T-helper 9 cell (primary cell): ENCODE data around the gene PSMB2.
"Not testable (repeated sequence)": the region's sequence is repeated elsewhere in the genome, so short reads cannot be mapped to it uniquely, and the experiment has no call there.

Experiments used
- DNase-seq: peaks from one replicate; pipeline ENCODE4 v3.0.0-alpha.2; 2020

Gene PSMB2

DNA sequence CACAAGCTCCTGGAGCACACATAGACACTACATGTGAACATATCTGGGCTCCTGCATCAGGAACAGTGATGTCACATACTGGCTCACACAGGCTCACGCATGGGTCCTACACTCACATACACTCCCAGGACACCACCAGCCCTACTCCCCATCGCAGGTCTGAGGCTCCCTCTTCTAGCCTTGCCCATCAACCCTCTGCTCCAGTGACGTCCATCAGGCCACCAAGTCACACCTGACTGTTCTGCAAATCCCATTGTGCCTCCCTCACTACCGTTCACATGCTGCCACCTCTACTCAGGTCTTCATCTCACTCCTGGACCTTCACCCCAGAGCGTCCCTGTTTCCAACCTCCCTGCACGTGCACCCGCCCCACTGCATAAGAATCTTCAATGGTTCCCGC, 50.1 kb downstream of the PSMB2 start:
- DNase-seq: no peak

DNA sequence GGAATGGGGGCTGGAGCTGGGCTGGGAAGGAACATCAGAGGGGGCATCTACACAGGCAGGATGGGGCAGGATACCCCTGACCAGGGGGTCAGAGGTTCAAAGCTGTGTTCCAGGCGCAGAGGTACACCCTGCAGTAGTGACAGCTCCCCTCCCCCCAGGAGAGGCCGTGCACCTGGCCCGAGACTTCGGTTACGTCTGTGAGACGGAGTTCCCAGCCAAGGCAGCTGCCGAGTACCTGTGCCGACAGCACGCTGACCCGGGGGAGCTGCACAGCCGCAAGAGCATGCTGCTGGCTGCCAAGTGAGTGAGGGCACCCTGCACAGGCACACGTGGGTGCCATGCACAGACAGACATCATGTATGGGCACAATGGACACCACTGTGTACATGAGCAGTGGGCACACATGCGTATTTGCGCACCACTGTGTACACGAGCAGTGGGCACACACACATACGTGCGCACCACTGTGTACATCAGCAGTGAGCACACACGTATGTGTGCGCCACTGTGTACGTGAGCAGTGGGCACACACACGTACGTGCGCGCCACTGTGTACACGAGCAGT, 50.8 kb downstream of the PSMB2 start:
- DNase-seq: no peak

DNA sequence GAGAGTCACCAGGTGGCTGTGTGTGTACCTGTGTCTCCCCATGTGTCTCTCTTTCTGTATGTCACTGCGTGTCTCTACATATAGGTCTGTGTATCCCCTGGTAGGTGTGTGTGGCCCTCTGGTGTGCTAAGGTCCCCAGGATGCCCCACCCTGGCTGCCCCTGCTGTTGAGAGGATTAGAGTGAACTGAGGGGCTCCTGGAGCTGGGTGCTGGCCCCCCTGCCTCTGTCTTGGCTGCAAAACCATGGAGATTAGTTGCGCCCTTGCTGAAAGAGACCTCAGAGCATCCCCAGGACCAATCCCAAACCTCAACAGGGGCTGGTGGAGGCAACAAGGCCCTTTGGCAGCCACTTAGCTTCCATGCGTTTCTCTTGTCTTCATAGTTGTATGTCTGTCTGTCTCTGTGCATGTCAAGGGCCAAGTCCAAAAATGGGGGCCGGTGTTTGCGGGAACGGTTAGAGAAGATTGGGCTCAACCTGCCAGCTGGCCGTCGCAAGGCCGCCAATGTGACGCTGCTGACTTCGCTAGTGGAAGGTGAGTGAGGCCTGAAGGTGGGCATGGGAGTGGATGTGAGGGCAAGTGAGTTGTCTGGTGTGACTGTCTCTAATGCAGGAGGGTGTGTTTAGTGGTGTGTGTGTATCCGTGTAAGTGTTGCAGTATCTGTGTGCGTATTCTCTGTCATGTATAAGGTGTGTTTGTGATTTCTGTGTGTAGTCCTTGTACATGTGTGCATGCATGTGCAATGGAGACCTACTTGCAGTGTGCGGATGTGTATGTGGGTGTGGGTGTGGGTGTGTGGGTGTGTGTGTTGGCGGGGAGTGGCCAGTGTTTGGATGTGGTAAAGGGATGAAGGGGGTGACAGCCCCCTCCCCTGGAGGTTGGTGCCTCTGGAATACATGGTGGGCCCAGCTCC, 51.6 kb downstream of the PSMB2 start:
- DNase-seq: no peak

DNA sequence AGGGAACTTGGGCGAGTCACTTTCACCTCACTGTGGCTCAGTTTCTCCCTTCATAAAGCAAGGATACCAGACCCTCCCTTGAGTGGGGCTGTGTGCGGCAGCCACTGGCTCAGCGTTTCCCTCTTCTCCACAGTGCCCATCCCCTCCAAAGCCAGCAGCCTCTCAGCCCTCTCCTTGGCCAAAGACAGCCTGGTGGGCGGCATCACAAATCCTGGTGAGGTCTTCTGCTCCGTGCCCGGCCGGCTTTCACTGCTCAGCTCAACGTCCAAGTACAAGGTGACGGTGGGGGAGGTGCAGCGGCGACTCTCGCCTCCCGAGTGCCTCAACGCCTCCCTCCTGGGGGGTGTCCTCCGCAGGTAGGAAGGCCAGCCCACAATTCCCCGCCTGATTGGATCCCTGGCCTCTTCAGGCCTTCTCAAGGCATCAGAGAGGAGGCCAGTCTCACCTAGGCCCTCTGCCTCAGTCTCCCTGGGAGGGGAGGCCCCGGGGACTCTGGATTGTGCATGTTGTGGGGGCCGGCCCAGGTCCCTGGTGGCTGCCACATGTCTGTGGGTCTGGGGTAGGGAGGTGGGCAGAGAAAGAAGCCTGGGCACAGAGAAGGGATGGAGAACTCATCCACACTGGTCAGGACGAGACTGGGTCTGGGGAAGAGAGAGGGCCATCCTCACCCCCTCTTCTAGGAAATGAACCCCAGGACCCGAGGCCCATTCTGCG, 53.0 kb downstream of the PSMB2 start:
- DNase-seq: no peak

DNA sequence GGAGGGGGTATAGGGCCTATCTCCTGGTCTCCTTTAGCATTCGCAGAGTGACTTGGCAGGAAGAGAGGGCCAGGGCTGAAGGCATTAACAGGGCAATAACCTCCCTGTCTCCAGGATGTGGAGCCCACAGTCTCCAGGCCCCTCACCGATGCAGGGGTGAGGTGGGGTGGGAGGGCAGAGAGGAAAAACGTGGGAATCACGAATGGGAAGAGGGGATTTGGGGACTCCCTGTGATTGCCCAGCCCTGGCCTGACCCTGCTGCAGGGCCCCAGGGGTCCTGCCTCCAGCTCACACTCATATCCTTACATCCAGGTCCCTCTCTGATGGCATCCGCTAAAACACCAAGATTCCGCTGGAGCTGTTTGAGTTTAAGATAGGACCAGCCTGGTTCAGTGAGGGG, 53.6 kb downstream of the PSMB2 start:
- no peak for DNase-seq

DNA sequence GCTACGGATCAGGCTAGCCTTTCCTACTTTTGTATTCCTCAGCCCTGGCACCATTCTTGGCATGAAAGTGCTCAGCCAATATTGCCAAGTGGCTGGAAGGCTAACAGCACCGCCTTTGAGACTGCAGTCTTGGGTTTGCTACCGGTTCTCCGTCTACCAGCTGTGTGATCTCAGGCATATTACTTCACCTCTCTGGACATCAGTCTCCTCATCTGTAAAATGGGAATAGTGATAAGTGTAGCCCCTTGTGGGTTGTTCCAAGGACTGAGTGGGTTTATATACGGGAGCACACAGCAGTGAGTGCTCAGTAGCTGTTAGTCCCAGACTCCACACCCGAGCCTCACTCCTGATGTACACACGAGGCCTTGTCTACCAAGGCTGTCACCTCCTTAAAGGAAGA, 54.5 kb downstream of the PSMB2 start:
- DNase-seq: no peak

DNA sequence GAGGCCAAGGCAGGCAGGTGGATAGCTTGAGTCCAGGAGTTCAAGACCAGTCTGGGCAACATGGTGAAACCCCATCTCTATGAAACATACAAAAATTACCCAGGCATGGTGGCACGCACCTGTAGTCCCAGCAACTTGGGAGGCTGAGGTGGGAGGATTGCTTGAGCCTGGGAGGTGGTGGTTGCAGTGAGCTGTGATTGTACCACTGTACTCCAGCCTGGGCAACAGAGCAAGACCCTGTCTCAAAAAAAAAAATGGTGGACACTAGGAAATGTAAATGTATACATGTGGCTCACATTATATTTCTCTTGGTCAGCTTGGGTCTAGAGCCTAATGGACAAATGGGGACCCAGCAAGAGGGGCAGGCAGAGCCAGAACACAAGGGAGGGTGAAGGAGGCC, 55.5 kb downstream of the PSMB2 start:
- DNase-seq: not testable (repeated sequence)

DNA sequence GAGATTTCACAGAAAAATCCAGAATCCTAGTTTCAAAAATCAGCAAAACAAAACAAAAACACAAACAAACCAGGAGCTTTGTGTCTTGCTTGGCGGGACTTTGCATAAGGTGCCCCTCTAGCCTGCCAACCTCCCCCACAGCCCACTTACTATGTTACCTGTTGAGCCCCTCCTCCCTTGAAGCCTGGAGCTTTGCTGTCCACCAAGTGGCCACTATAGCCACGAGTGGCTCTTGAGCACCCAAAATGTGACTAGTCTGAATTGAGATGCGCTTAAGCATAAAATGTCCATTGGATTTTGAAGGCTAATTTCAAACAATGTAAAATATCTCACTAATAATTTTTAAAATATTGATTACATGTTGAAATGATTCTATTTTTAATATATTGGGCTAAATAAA, 56.0 kb downstream of the PSMB2 start:
- DNase-seq: no peak

DNA sequence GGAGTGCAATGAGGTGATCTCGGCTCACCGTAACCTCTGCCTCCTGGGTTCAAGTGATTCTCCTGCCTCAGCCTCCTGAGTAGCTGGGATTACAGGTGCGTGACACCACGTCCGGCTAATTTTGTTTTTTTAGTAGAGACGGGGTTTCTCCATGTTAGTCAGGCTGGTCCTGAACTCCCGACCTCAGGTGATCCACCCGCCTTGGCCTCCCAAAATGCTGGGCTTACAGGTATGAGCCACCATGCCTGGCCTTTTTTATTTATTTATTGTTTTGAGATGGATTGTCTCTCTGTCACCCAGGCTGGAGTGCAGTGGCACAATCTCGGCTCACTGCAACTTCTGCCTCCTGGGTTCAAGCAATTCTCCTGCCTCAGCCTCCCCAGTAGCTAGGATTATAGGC, 59.7 kb downstream of the PSMB2 start:
- not testable (repeated sequence) for DNase-seq

DNA sequence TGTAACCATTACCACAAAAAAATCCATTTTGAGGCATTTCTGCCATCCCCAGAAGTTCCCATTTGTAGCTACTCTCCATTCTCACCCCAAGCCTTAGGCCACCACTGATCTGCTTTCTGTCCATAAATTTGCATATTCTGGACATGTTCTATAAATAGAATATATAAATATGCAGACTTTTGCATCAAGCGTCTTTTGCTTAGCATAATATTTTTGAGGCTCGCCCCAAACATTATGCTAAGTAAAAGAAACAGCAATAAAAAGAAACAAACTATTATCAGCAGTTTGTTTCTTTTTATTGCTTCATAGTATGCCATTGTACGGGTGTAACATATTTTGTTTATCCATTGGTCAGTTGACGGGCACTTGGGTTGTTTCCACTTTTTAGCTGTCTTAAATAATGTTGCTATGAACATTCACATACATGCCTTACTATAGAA, 60.4 kb downstream of the PSMB2 start:
- DNase-seq: no peak

DNA sequence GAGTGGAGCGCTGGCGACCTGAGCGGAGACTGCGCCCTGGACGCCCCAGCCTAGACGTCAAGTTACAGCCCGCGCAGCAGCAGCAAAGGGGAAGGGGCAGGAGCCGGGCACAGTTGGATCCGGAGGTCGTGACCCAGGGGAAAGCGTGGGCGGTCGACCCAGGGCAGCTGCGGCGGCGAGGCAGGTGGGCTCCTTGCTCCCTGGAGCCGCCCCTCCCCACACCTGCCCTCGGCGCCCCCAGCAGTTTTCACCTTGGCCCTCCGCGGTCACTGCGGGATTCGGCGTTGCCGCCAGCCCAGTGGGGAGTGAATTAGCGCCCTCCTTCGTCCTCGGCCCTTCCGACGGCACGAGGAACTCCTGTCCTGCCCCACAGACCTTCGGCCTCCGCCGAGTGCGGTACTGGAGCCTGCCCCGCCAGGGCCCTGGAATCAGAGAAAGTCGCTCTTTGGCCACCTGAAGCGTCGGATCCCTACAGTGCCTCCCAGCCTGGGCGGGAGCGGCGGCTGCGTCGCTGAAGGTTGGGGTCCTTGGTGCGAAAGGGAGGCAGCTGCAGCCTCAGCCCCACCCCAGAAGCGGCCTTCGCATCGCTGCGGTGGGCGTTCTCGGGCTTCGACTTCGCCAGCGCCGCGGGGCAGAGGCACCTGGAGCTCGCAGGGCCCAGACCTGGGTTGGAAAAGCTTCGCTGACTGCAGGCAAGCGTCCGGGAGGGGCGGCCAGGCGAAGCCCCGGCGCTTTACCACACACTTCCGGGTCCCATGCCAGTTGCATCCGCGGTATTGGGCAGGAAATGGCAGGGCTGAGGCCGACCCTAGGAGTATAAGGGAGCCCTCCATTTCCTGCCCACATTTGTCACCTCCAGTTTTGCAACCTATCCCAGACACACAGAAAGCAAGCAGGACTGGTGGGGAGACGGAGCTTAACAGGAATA, 64.0 kb downstream of the PSMB2 start:
- DNase-seq: peak; percentile 40

DNA sequence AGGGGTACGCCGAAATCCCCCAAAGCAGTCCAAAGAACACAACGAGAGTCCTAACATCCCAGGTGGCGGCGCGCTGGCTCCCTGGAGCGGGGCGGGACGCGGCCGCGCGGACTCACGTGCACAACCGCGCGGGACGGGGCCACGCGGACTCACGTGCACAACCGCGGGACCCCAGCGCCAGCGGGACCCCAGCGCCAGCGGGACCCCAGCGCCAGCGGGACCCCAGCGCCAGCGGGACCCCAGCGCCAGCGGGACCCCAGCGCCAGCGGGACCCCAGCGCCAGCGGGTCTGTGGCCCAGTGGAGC, 64.6 kb downstream of the PSMB2 start:
- DNase-seq: not testable (repeated sequence)

DNA sequence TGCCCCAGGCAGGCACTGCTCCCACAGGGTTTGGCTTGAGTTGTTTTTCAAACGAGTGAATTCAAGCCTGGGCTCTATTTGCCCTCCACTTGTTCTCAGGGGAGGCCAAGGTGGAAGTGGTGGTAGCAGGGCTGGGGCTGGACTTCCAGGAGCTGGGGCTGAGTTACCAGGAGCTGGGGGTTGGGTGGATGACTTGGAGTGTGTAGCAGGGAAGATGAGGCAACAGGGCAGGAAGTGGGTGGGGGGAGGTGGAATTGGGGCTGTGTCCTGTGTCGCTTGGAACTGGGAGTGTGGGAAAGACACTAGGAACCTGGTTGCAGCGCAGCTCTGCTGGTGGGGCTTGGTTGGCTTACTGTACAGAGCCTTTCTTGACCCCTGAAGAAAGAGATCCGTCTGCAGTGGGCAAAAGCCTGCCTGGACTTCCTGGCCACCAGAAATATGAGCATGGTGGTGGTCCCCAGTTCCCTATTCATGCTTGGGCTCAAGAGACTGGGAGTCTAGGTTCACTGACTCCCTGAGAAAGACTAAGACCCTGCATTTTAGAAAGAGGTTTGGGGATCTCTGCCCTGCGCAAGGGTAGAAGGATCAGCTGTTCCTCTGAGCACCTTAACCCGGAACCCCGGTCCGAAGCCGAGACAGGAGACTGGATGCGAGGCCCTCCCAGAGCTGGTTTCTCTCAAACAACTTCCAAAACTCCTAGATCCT, 65.1 kb downstream of the PSMB2 start:
- DNase-seq: no peak

DNA sequence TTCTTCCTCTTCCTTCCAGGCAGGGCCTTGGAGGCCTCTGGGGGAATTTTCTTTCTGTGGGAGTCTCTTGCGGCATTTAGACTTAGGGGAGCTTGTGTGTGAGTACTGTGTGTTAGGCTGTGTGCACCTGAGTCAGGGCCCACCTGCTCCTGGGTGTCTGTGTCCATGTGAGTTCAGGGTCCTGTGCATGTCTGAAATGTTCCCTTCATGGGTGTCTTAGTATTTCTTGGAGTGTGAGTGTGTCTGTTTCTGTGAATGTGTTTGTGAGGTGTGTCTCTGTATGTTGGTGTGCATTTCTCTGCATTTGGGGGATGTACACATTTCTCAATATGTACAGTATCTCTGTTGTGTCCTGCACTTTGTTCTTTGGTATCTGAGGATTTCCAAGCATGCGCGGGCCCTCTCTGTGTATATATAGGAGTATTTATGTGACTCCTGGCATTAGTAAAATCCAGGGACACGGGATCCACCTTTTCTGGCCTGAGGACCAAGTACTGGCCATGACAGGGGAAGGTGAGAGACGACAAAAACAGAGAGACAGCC, 65.8 kb downstream of the PSMB2 start:
- no peak for DNase-seq

DNA sequence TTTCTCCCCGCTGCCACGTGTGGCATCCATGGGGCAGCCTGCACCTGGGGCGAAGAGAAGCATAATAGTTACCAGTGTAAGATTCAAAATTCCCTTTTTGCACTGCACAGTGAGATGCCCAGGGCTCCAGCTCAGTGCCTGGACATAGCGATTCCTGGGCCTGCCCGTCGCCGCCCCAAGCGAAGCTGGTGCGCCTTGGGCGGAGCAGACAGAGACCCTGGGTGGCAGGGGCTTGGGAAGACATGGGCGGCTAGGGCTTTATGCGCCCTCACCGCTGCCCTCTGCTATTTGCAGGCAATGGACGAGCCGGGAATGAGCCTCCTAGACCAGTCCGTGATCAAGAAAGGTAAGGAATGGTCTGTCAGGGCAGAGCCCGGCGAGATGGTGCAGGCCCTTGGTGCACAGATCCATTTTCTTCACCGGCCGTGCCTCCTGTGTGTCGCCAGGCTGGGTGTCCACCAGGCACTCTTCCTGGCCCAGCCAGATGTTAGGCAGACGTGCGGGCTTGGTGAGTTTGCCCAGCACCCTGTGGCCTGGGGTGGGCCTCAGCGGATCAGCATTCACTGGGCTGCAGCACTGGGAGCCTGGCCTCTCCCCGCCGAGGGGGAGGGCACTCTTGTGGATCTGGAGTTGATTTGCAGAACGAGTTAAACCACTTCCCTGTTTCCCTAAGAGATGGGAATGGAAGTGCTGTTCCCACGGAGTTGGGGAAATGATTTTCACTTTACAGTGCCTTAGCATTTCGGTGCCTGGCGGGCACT, 66.5 kb downstream of the PSMB2 start:
- no peak for DNase-seq

DNA sequence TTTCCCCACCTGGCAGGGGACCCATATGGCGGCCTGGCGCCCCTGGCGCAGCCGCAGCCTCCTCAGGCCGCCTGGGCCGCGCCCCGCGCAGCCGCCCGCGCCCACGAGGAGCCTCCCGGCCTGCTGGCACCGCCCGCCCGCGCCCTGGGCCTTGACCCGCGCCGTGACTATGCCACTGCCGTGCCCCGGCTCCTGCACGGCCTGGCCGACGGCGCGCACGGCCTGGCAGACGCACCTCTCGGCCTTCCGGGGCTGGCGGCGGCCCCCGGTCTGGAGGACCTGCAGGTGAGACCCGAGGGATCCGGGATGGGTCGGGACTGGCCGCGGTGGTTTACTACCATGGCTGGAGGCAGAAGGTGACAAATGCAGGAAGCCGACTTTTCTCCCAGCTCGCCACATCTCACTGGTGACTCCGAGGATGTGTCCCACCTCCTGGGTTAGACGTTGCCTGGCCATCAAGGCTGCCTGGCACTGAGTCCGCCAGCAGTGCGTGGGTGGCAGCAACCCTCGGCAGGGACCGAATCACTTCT, 67.1 kb downstream of the PSMB2 start:
- no peak for DNase-seq

DNA sequence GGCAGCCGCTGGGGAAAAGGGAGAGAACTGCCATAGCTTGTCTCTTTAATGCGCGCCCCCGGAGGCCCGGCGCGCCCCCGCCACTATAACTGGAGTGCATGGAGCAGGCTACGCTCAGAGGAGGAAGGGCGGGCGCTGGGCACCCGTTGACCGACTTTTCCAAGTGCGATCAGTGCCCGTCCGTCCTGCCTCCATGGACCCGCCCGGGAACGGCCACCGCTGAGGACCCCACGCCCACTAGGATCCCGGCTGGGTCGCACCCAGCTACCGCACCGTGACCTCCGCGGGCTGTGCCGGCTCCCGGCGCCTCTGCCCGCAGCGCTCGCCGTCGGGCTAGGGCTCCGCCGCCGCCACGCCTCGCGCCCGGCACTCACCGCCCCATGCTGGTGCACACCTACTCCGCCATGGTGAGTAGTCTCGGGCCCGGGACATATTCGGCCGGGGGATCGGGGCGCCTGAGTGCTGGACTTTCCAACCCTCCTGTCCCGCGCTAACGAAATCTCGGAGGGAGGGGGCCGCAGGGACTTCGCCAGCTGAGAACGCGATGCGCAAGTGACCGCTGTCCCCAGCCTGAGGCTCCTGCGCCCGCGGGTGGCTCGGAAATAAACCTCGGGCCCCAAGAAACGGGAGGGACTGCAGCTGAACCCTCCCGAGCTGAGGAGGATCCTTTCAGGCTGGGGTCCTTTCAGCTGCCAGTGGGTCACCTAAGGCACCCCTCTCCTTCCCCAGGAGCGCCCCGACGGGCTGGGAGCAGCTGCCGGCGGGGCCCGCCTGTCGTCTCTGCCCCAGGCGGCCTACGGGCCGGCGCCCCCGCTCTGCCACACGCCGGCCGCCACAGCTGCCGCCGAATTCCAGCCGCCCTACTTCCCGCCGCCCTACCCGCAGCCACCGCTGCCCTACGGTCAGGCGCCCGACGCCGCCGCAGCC, 67.9 kb downstream of the PSMB2 start, which contains the start of gene TFAP2E:
TFAP2E (plus strand) TSS at position 117 of the 927 bp plus-strand sequence; CDS start at position 381, 264 bp downstream.
- no peak for DNase-seq

DNA sequence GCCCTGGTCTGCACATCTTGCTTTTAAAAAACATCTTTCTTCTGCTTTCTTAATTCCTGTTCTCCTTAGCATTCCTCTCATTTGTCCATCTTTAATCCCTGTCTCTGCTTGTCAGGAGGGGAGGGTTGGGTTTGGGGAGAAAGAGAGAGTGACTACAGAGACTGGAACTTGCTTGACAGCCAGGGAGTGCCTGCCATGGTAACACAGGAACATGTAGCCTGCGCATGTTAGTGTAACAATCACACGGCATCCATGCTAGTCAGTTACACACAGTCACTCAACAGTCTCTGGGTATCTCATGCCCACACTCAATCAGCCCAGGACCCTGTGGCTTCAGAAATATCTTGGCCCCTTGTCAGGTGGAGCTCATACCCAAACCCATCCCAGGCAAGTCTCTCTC, 69.0 kb downstream of the PSMB2 start:
- DNase-seq: no peak

DNA sequence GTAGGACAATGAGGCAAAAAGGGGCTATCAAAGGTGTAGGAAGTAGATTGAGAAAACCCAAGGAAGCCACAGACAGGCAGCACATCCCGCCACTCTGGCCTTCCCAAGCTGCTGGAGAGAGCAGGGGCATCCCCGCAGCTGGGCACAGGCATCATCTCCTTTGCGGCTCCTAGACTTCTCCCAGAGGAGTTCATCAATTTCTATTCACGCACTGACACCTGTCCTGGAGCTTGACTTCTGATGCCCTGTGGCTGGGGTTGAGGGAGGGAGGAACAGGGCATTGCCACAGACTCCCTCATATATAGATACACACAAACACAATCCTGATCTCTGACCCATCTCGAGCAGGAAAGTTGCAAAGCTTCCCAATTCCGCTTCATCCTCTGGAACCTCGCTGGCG, 70.1 kb downstream of the PSMB2 start:
- no peak for DNase-seq
